ENCODE results near the gene TMEM238L. TPM values are rescaled to one million over a fixed set of nuclear protein-coding genes. Genes with fewer than 3 reads are reported as not detected.

The TMEM238L gene
- total RNA-seq, 1 donor from 2014 or later: not detected

- DNase-seq (ENCODE audit: low read depth): no peak
- no peaks in the 10 kb centered on the region for H3K36me3 ChIP-seq (ENCODE audit: control insufficient read depth, insufficient read depth, low read length)
- no peaks in the 10 kb centered on the region for H3K27me3 ChIP-seq (ENCODE audit: control insufficient read depth, insufficient read depth, low read length)
- no peak overlapping the region for H3K4me3 ChIP-seq (ENCODE audit: low read depth, low read length)
- no peak for TF ChIP-seq CTCF (IDR thresholded peaks at IDR 0.05; ENCODE audit: insufficient read depth, low read length, poor library complexity, severe bottlenecking)
Measured at GRCh38 chr17:10756185-10756584, 47.7 kb downstream of the TMEM238L start.

- Histone ChIP-seq H3K4me3 (ENCODE audit: low read depth, low read length) (no peak overlapping the region), H3K27me3 (ENCODE audit: control insufficient read depth, insufficient read depth, low read length) (no peaks in the 10 kb centered on the region), H3K36me3 (ENCODE audit: control insufficient read depth, insufficient read depth, low read length) (no peaks in the 10 kb centered on the region)
- TF ChIP-seq CTCF (IDR thresholded peaks at IDR 0.05; ENCODE audit: insufficient read depth, low read length, poor library complexity, severe bottlenecking): no peak
- DNase-seq (ENCODE audit: low read depth): no peak
Measured at GRCh38 chr17:10755592-10756127, 48.2 kb downstream of the TMEM238L start.

GRCh38 chr17:10754861-10755591, 48.9 kb downstream of the TMEM238L start:
- Histone ChIP-seq H3K27me3 (ENCODE audit: control insufficient read depth, insufficient read depth, low read length) (no peaks in the 10 kb centered on the region), H3K36me3 (ENCODE audit: control insufficient read depth, insufficient read depth, low read length) (no peaks in the 10 kb centered on the region), H3K4me3 (ENCODE audit: low read depth, low read length) (no peak overlapping the region)
- no peak for DNase-seq (ENCODE audit: low read depth)
- TF ChIP-seq CTCF (IDR thresholded peaks at IDR 0.05; ENCODE audit: insufficient read depth, low read length, poor library complexity, severe bottlenecking): no peak

- peak; percentile 48 for TF ChIP-seq CTCF (IDR thresholded peaks at IDR 0.05; ENCODE audit: insufficient read depth, low read length, poor library complexity, severe bottlenecking)
- Histone ChIP-seq H3K4me3 (ENCODE audit: low read depth, low read length) (no peak overlapping the region), H3K27me3 (ENCODE audit: control insufficient read depth, insufficient read depth, low read length) (no peaks in the 10 kb centered on the region), H3K36me3 (ENCODE audit: control insufficient read depth, insufficient read depth, low read length) (no peaks in the 10 kb centered on the region)
- no peak for DNase-seq (ENCODE audit: low read depth)
Measured at GRCh38 chr17:10754109-10754508, 49.8 kb downstream of the TMEM238L start.

- H3K27me3 ChIP-seq (ENCODE audit: control insufficient read depth, insufficient read depth, low read length): no peaks in the 10 kb centered on the region
- TF ChIP-seq CTCF (IDR thresholded peaks at IDR 0.05; ENCODE audit: insufficient read depth, low read length, poor library complexity, severe bottlenecking): no peak
- H3K4me3 ChIP-seq (ENCODE audit: low read depth, low read length): no peak overlapping the region
- no peak for DNase-seq (ENCODE audit: low read depth)
- no peaks in the 10 kb centered on the region for H3K36me3 ChIP-seq (ENCODE audit: control insufficient read depth, insufficient read depth, low read length)
Measured at GRCh38 chr17:10752696-10753095, 51.2 kb downstream of the TMEM238L start.

- no peak for TF ChIP-seq CTCF (IDR thresholded peaks at IDR 0.05; ENCODE audit: insufficient read depth, low read length, poor library complexity, severe bottlenecking)
- no peak for DNase-seq (ENCODE audit: low read depth)
- H3K36me3 ChIP-seq (ENCODE audit: control insufficient read depth, insufficient read depth, low read length): no peaks in the 10 kb centered on the region
- H3K27me3 ChIP-seq (ENCODE audit: control insufficient read depth, insufficient read depth, low read length): no peaks in the 10 kb centered on the region
- H3K4me3 ChIP-seq (ENCODE audit: low read depth, low read length): no peak overlapping the region
Measured at GRCh38 chr17:10751563-10751962, 52.3 kb downstream of the TMEM238L start.

Data from kidney epithelial cell (primary cell).